T-helper 1 cell treated with Interleukin-12 subunit alpha and Interleukin-12 subunit beta and Interleukin-4 antibody, amounts not matched to agents 30 μg/mL and 1 μg/mL, for 36 hours (primary cell): ENCODE data around the gene ST6GAL1.
A peak's percentile ranks its signal among the peaks of the same experiment; 100 is the strongest.
"Not testable (repeated sequence)": the region's sequence is repeated elsewhere in the genome, so short reads cannot be mapped to it uniquely, and the experiment has no call there.

ENCODE experiments used
- H3K27ac Mint-ChIP-seq: one replicate; pipeline ENCODE4 v1.8.0; 2021; ENCODE audit warnings: mild to moderate bottlenecking, mixed read lengths
- H3K27me3 Mint-ChIP-seq: one replicate; pipeline ENCODE4 v1.8.0; 2021; ENCODE audit warnings: low read depth, mixed read lengths
- H3K36me3 Mint-ChIP-seq: one replicate; pipeline ENCODE4 v1.8.0; 2021; ENCODE audit warnings: low read depth, mixed read lengths
- H3K4me1 Mint-ChIP-seq: one replicate; pipeline ENCODE4 v1.8.0; 2021; ENCODE audit warnings: low read depth, mixed read lengths
- H3K4me3 Mint-ChIP-seq: one replicate; pipeline ENCODE4 v1.8.0; 2021; ENCODE audit warnings: mild to moderate bottlenecking, moderate library complexity, mixed read lengths
- H3K9me3 Mint-ChIP-seq: one replicate; pipeline ENCODE4 v1.8.0; 2021; ENCODE audit warnings: mixed read lengths

The ST6GAL1 gene

GRCh38 chr3:186964071-186964470 is 33.7 kb downstream of the ST6GAL1 start:
- no peak overlapping the region for H3K4me3 Mint-ChIP-seq
- peaks cover 39% of the 10 kb centered on the region for H3K36me3 Mint-ChIP-seq
- no peaks in the 10 kb centered on the region for H3K9me3 Mint-ChIP-seq
- no peaks in the 10 kb centered on the region for H3K27me3 Mint-ChIP-seq
- peaks cover 19% of the 10 kb centered on the region for H3K4me1 Mint-ChIP-seq
- H3K27ac Mint-ChIP-seq, result no peak overlapping the region

- Mint-ChIP-seq H3K36me3 (peaks cover 45% of the 10 kb centered on the region), H3K9me3 (no peaks in the 10 kb centered on the region), H3K4me1 (peaks cover 22% of the 10 kb centered on the region), H3K4me3 (no peak overlapping the region), H3K27ac (no peak overlapping the region), H3K27me3 (no peaks in the 10 kb centered on the region)
These were observed 34.3 kb downstream of the ST6GAL1 start for GRCh38 chr3:186964616-186965015.

- no peak overlapping the region for H3K27ac Mint-ChIP-seq
- no peaks in the 10 kb centered on the region for H3K27me3 Mint-ChIP-seq
- peaks cover 18% of the 10 kb centered on the region for H3K4me1 Mint-ChIP-seq
- H3K4me3 Mint-ChIP-seq, result no peak overlapping the region
- H3K36me3 Mint-ChIP-seq, result peaks cover 41% of the 10 kb centered on the region
- no peaks in the 10 kb centered on the region for H3K9me3 Mint-ChIP-seq
These were observed 35.0 kb downstream of the ST6GAL1 start for GRCh38 chr3:186965141-186965879.

- H3K27ac Mint-ChIP-seq, result no peak overlapping the region
- peaks cover 18% of the 10 kb centered on the region for H3K4me1 Mint-ChIP-seq
- no peaks in the 10 kb centered on the region for H3K9me3 Mint-ChIP-seq
- H3K4me3 Mint-ChIP-seq, result no peak overlapping the region
- H3K27me3 Mint-ChIP-seq, result no peaks in the 10 kb centered on the region
- peaks cover 48% of the 10 kb centered on the region for H3K36me3 Mint-ChIP-seq
These were observed 36.1 kb downstream of the ST6GAL1 start for GRCh38 chr3:186966406-186966805.

GRCh38 chr3:186967236-186967635 is 36.9 kb downstream of the ST6GAL1 start:
- not testable (repeated sequence) for H3K4me3 Mint-ChIP-seq, H3K27me3 Mint-ChIP-seq, H3K9me3 Mint-ChIP-seq
- Mint-ChIP-seq H3K36me3 (peaks cover 50% of the 10 kb centered on the region), H3K4me1 (peaks cover 16% of the 10 kb centered on the region), H3K27ac (peak overlapping the region; percentile 65)

GRCh38 chr3:186967686-186968085 is 37.4 kb downstream of the ST6GAL1 start:
- H3K4me1 Mint-ChIP-seq, result peaks cover 19% of the 10 kb centered on the region
- H3K27ac Mint-ChIP-seq, result peak overlapping the region; percentile 65
- H3K9me3 Mint-ChIP-seq, result no peaks in the 10 kb centered on the region
- H3K27me3 Mint-ChIP-seq, result no peaks in the 10 kb centered on the region
- H3K36me3 Mint-ChIP-seq, result peaks cover 54% of the 10 kb centered on the region
- H3K4me3 Mint-ChIP-seq, result no peak overlapping the region

GRCh38 chr3:186969607-186970006 is 39.3 kb downstream of the ST6GAL1 start:
- Mint-ChIP-seq H3K36me3 (peaks cover 63% of the 10 kb centered on the region), H3K27me3 (no peaks in the 10 kb centered on the region), H3K4me1 (peaks cover 28% of the 10 kb centered on the region), H3K9me3 (no peaks in the 10 kb centered on the region), H3K4me3 (no peak overlapping the region), H3K27ac (peak overlapping the region; percentile 6)

GRCh38 chr3:186971106-186971505 is 40.8 kb downstream of the ST6GAL1 start:
- H3K4me3 Mint-ChIP-seq, H3K9me3 Mint-ChIP-seq, H3K27ac Mint-ChIP-seq, H3K27me3 Mint-ChIP-seq: not testable (repeated sequence)
- peaks cover 33% of the 10 kb centered on the region for H3K4me1 Mint-ChIP-seq
- H3K36me3 Mint-ChIP-seq, result peaks cover 69% of the 10 kb centered on the region

- no peaks in the 10 kb centered on the region for H3K9me3 Mint-ChIP-seq
- peaks cover 70% of the 10 kb centered on the region for H3K36me3 Mint-ChIP-seq
- no peak overlapping the region for H3K27ac Mint-ChIP-seq
- H3K4me1 Mint-ChIP-seq, result peaks cover 33% of the 10 kb centered on the region
- no peaks in the 10 kb centered on the region for H3K27me3 Mint-ChIP-seq
- no peak overlapping the region for H3K4me3 Mint-ChIP-seq
These were observed 41.3 kb downstream of the ST6GAL1 start for GRCh38 chr3:186971578-186971977.

GRCh38 chr3:186973702-186974101 is 43.4 kb downstream of the ST6GAL1 start:
- Mint-ChIP-seq H3K9me3 (no peaks in the 10 kb centered on the region), H3K36me3 (peaks cover 64% of the 10 kb centered on the region), H3K4me3 (no peak overlapping the region), H3K4me1 (peaks cover 23% of the 10 kb centered on the region), H3K27me3 (no peaks in the 10 kb centered on the region), H3K27ac (no peak overlapping the region)

- no peaks in the 10 kb centered on the region for H3K27me3 Mint-ChIP-seq
- H3K4me1 Mint-ChIP-seq, result peaks cover 18% of the 10 kb centered on the region
- H3K27ac Mint-ChIP-seq, result peak overlapping the region; percentile 22
- H3K36me3 Mint-ChIP-seq, result peaks cover 68% of the 10 kb centered on the region
- H3K9me3 Mint-ChIP-seq, result no peaks in the 10 kb centered on the region
- no peak overlapping the region for H3K4me3 Mint-ChIP-seq
These were observed 44.5 kb downstream of the ST6GAL1 start for GRCh38 chr3:186974824-186975313.

GRCh38 chr3:186975726-186976125 is 45.4 kb downstream of the ST6GAL1 start:
- no peaks in the 10 kb centered on the region for H3K27me3 Mint-ChIP-seq
- no peak overlapping the region for H3K4me3 Mint-ChIP-seq
- H3K4me1 Mint-ChIP-seq, result peaks cover 18% of the 10 kb centered on the region
- peak overlapping the region; percentile 18 for H3K27ac Mint-ChIP-seq
- H3K9me3 Mint-ChIP-seq, result no peaks in the 10 kb centered on the region
- peaks cover 65% of the 10 kb centered on the region for H3K36me3 Mint-ChIP-seq

- Mint-ChIP-seq H3K4me3 (no peak overlapping the region), H3K27me3 (no peaks in the 10 kb centered on the region), H3K9me3 (no peaks in the 10 kb centered on the region), H3K27ac (no peak overlapping the region), H3K36me3 (peaks cover 66% of the 10 kb centered on the region), H3K4me1 (peaks cover 17% of the 10 kb centered on the region)
These were observed 46.8 kb downstream of the ST6GAL1 start for GRCh38 chr3:186976837-186977750.

GRCh38 chr3:186978712-186979111 is 48.4 kb downstream of the ST6GAL1 start:
- Mint-ChIP-seq H3K27ac (no peak overlapping the region), H3K27me3 (no peaks in the 10 kb centered on the region), H3K4me1 (peaks cover 13% of the 10 kb centered on the region), H3K9me3 (no peaks in the 10 kb centered on the region), H3K36me3 (peaks cover 63% of the 10 kb centered on the region), H3K4me3 (no peak overlapping the region)

GRCh38 chr3:186979852-186980251 is 49.5 kb downstream of the ST6GAL1 start:
- no peak overlapping the region for H3K4me3 Mint-ChIP-seq

More at GRCh38 chr3:186979852-186980251, 49.5 kb downstream of the ST6GAL1 start:
- H3K27ac Mint-ChIP-seq, result no peak overlapping the region
- H3K9me3 Mint-ChIP-seq, result no peaks in the 10 kb centered on the region
- no peaks in the 10 kb centered on the region for H3K27me3 Mint-ChIP-seq
- peaks cover 10% of the 10 kb centered on the region for H3K4me1 Mint-ChIP-seq
- H3K36me3 Mint-ChIP-seq, result peaks cover 62% of the 10 kb centered on the region
